Activated B cell treated with CpG ODN at 0.5 μM for 24 hours (primary cell): ENCODE measurements around the gene NEGR1. TPM values are rescaled to one million over a fixed set of nuclear protein-coding genes. Genes with fewer than 3 reads are reported as not detected.

Experiments
- ATAC-seq: fragments of 200-7000 bp; cut with Tn5 transposase; one replicate; pipeline ENCODE4 v1.10.0; 2021; ENCODE audit warnings: low read depth, mild to moderate bottlenecking, moderate library complexity
- CTCF ChIA-PET: fragments of 350-600 bp; sonication (Branson Sonifier 250); formaldehyde crosslinking; loops from one replicate; lab custom pipeline; 2021; ENCODE audit warnings: antibody characterized with exemption; lab: Charles Lee
- POLR2A ChIA-PET: fragments of 350-600 bp; sonication (Branson Sonifier 250); formaldehyde crosslinking; loops from one replicate; lab custom pipeline; 2021; ENCODE audit warnings: antibody characterized with exemption; lab: Charles Lee
- DNase-seq: peaks from one replicate; pipeline ENCODE4 v3.0.0; 2022
- H3K27ac Mint-ChIP-seq: one replicate; pipeline ENCODE4 v1.8.0; 2020; ENCODE audit warnings: mixed read lengths
- H3K27me3 Mint-ChIP-seq: one replicate; pipeline ENCODE4 v1.8.0; 2021; ENCODE audit warnings: mixed read lengths
- H3K36me3 Mint-ChIP-seq: one replicate; pipeline ENCODE4 v1.8.0; 2021; ENCODE audit warnings: low read depth, mixed read lengths
- H3K4me1 Mint-ChIP-seq: one replicate; pipeline ENCODE4 v1.8.0; 2021; ENCODE audit warnings: mixed read lengths
- H3K4me3 Mint-ChIP-seq: one replicate; pipeline ENCODE4 v1.8.0; 2020; ENCODE audit warnings: mild to moderate bottlenecking, mixed read lengths
- H3K9me3 Mint-ChIP-seq: one replicate; pipeline ENCODE4 v1.8.0; 2020; ENCODE audit warnings: mixed read lengths
- intact Hi-C: fragments of 100-400 bp; cut with micrococcal nuclease; formaldehyde crosslinking; loops from one replicate; pipeline ENCODE4 v1.15.1; 2024
- total RNA-seq: library from RNA; stranded (reverse); gene quantifications from 2 replicates; pipeline ENCODE4 v1.2.3, GENCODE V29; 2022
- TF ChIP-seq, protein P1 (sequence below): fragments of 200-600 bp; IDR thresholded peaks from one replicate; pipeline ENCODE4 v1.8.0; 2022; ENCODE audit warnings: antibody characterized with exemption, mild to moderate bottlenecking

Gene NEGR1
- total RNA-seq, 1 donor from 2014 or later = not detected

DNA sequence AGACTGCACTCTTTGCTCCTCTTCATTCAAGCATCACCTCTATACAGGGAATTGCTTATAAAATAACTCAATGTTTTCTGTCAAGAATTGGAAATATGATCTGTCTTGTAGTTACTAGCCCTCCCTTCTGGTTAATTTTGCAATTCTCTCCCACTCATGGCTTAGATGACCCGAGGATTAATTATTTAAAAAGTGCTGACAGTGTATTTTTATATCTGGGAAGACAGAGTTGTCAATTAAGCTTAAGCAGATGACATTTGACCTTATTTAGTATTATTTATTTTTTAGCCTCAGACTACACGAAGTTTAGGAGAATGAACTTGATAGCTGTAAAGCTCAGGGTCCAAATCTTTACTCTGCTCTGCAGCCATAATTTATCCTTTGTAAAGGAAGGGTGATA is 538.5 kb downstream of the NEGR1 start:
- ATAC-seq (no peak), DNase-seq (no peak)
- CTCF ChIA-PET = no interaction called here
- POLR2A ChIA-PET = no interaction called here
- H3K27me3 Mint-ChIP-seq = no peaks in the 10 kb centered on the region
- TF ChIP-seq, protein P1, sequence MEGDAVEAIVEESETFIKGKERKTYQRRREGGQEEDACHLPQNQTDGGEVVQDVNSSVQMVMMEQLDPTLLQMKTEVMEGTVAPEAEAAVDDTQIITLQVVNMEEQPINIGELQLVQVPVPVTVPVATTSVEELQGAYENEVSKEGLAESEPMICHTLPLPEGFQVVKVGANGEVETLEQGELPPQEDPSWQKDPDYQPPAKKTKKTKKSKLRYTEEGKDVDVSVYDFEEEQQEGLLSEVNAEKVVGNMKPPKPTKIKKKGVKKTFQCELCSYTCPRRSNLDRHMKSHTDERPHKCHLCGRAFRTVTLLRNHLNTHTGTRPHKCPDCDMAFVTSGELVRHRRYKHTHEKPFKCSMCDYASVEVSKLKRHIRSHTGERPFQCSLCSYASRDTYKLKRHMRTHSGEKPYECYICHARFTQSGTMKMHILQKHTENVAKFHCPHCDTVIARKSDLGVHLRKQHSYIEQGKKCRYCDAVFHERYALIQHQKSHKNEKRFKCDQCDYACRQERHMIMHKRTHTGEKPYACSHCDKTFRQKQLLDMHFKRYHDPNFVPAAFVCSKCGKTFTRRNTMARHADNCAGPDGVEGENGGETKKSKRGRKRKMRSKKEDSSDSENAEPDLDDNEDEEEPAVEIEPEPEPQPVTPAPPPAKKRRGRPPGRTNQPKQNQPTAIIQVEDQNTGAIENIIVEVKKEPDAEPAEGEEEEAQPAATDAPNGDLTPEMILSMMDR = no peak
- H3K4me3 Mint-ChIP-seq = no peak overlapping the region
- H3K4me1 Mint-ChIP-seq = no peaks in the 10 kb centered on the region
- H3K36me3 Mint-ChIP-seq = no peaks in the 10 kb centered on the region
- H3K27ac Mint-ChIP-seq = no peak overlapping the region
- H3K9me3 Mint-ChIP-seq = no peaks in the 10 kb centered on the region
- intact Hi-C loops = no loop called here

DNA sequence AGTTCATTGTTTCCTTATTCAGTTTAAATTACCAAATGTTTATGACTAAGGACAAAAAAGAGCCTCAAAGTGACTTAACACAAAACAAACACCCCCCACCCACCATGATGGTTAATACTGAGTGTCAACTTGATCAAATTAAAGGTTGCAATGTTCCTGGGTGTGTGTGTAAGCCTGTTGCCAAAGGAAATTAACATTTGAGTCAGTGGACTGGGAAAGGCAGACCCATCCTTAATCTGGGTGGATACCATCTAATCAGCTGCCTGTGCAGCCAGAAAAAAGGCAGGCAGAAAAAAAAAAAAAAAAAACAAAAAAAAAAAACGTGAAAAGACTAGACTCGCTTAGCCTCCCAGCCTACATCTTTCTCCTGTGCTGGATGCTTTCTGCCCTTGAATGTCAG is 543.4 kb downstream of the NEGR1 start:
- no peaks in the 10 kb centered on the region for H3K9me3 Mint-ChIP-seq
- ChIA-PET CTCF (no interaction called here), POLR2A (no interaction called here)
- ATAC-seq = no peak
- DNase-seq = no peak
- H3K4me3 Mint-ChIP-seq = no peak overlapping the region
- no peaks in the 10 kb centered on the region for H3K4me1 Mint-ChIP-seq
- no peaks in the 10 kb centered on the region for H3K27me3 Mint-ChIP-seq
- TF ChIP-seq, protein P1 = no peak
- H3K36me3 Mint-ChIP-seq = no peaks in the 10 kb centered on the region
- intact Hi-C loops = no loop called here
- no peak overlapping the region for H3K27ac Mint-ChIP-seq

DNA sequence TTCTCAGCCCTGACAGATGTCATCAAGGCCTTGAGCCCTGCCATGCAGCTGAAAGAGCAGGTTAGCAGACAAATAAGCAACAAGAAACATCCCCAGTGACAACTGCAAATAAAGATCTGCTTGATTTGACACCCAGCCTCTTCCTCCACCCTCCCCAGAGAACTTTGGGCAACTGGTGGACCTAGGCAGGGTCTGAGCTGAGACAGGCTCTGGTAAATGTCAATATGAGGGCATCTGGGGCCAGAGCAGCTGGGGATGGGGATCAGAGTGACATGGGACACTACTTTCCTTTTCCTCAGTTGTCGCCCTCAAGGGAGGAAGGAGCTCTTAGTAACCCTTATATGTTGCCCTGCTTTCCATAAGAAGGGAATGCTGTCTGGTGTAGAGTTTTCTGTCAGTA is 544.1 kb downstream of the NEGR1 start:
- H3K9me3 Mint-ChIP-seq = no peaks in the 10 kb centered on the region

DNA sequence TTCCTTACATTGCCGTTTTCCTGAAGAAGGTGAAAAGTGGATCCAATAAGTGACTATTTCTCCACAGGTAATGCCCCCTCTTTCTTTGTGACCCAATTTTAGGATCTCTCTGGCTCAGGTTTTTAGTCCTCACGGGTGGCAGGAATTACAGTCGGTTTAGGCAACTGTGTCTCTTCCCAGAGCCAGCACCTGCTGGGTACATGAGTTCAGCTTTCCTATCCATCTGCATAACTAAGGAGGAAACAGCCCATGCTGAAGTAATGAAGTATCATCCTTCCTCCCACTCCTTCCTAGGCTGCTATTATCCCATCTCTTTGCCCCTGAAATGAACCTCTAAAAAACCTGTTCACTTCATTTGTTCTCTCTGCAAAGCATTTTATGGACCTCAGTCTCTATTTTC is 544.6 kb downstream of the NEGR1 start:
- POLR2A ChIA-PET = no interaction called here
- Mint-ChIP-seq H3K27ac (no peak overlapping the region), H3K36me3 (no peaks in the 10 kb centered on the region), H3K27me3 (no peaks in the 10 kb centered on the region), H3K4me3 (no peak overlapping the region), H3K9me3 (no peaks in the 10 kb centered on the region), H3K4me1 (no peaks in the 10 kb centered on the region)
- ATAC-seq = no peak
- CTCF ChIA-PET = no interaction called here
- TF ChIP-seq, protein P1 = no peak
- intact Hi-C loops = no loop called here
- DNase-seq = no peak

More for the DNA sequence above, 544.1 kb downstream of the NEGR1 start:
- intact Hi-C loops = no loop called here
- TF ChIP-seq, protein P1 = no peak
- DNase-seq (no peak), ATAC-seq (no peak)
- ChIA-PET POLR2A (no interaction called here), CTCF (no interaction called here)
- Mint-ChIP-seq H3K4me1 (no peaks in the 10 kb centered on the region), H3K4me3 (no peak overlapping the region), H3K27ac (no peak overlapping the region), H3K27me3 (no peaks in the 10 kb centered on the region), H3K36me3 (no peaks in the 10 kb centered on the region)

DNA sequence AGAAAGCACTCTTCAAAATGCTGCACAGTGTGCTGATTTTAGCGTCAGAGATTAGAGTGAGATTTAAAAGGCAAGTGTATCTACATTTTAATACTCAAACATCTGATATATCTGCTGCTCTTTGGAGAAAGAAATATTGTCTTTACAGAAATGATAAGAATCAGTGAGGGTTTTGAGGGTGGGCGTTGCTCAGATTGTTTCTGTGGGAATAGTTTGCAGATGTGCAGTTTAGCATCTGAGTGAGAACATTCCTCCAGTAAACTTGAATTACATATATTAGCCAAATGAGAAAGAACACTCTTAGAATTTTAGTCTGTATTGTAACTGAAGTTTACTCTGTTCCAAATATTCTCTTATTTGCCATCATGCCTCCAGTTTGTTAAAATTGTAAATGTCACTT is 549.2 kb downstream of the NEGR1 start:
- no peak overlapping the region for H3K27ac Mint-ChIP-seq
- ATAC-seq (no peak), DNase-seq (no peak)
- no peaks in the 10 kb centered on the region for H3K4me1 Mint-ChIP-seq
- no peaks in the 10 kb centered on the region for H3K36me3 Mint-ChIP-seq
- CTCF ChIA-PET = no interaction called here
- intact Hi-C loops = no loop called here
- TF ChIP-seq, protein P1 = no peak
- H3K4me3 Mint-ChIP-seq = no peak overlapping the region
- POLR2A ChIA-PET = no interaction called here
- H3K27me3 Mint-ChIP-seq = no peaks in the 10 kb centered on the region
- H3K9me3 Mint-ChIP-seq = no peaks in the 10 kb centered on the region
